ENCODE data around the gene CLIP2. TPM values are rescaled to one million over a fixed set of nuclear protein-coding genes. Genes with fewer than 3 reads are reported as not detected.

The CLIP2 gene
- total RNA-seq, 1 experiment from 2014 or later: 21.6 TPM

- H3K4me1 ChIP-seq (ENCODE audit: insufficient read depth, low read length): no peaks in the 10 kb centered on the region
- no peak overlapping the region for H2BK15ac ChIP-seq (ENCODE audit: low read depth, low read length)
- H3K4ac ChIP-seq (ENCODE audit: low read depth, low read length): no peak overlapping the region
- no peak overlapping the region for H3T11ph ChIP-seq (ENCODE audit: low read length)
- H3K36me3 Mint-ChIP-seq (ENCODE audit: insufficient read depth in 1 of 3, low read depth in 3 of 3): no peaks in the 10 kb centered on the region
- no peaks in the 10 kb centered on the region for H3K79me2 ChIP-seq (ENCODE audit: insufficient read depth, low read length)
- H3K4me2 ChIP-seq (ENCODE audit: insufficient read depth, insufficient read length, low read length): no peak overlapping the region
- WGBS (ENCODE audit: extremely low coverage, insufficient read length, low lambda C conversion rate): no CpG with 5 or more reads among the region's 21 CpGs
- no peak overlapping the region for H3K23ac ChIP-seq (ENCODE audit: insufficient read length, low read depth, low read length)
- H2BK20ac ChIP-seq (ENCODE audit: low read depth, low read length, poor library complexity, severe bottlenecking): no peak overlapping the region
- no peaks in the 10 kb centered on the region for H3K9me3 Mint-ChIP-seq
- H3K27me3 ChIP-seq (ENCODE audit: insufficient read depth, low read length): no peaks in the 10 kb centered on the region
- no peaks in the 10 kb centered on the region for H3K79me1 ChIP-seq (ENCODE audit: insufficient read depth, low read depth, low read length, poor library complexity, severe bottlenecking)
- H3K9me3 ChIP-seq (ENCODE audit: control insufficient read depth, low read depth, low read length): no peaks in the 10 kb centered on the region
- H3K9ac ChIP-seq (ENCODE audit: extremely low read depth, insufficient read length, low read length): no peak overlapping the region
- no peak for DNase-seq
- H3K4me1 Mint-ChIP-seq: peaks cover 0 to 1% of the 10 kb centered on the region in 2 experiments; a peak in 2 of 4 replicates
- no peak overlapping the region for H2AFZ ChIP-seq (ENCODE audit: low read length)
- H4K91ac ChIP-seq (ENCODE audit: insufficient read length, low read depth, low read length): no peak overlapping the region
- no peak overlapping the region for H2AK5ac ChIP-seq (ENCODE audit: insufficient read length, low read length)
- H3K18ac ChIP-seq (ENCODE audit: insufficient read length, low read depth, low read length): no peak overlapping the region
- no peak overlapping the region for H2BK5ac ChIP-seq (ENCODE audit: insufficient read length, low read length)
- no peak overlapping the region for H3K27ac Mint-ChIP-seq
- H2BK120ac ChIP-seq (ENCODE audit: low read depth, low read length, poor library complexity, severe bottlenecking): no peak overlapping the region
- H3K23me2 ChIP-seq (ENCODE audit: insufficient read length, low read depth, low read length, poor library complexity, severe bottlenecking): no peaks in the 10 kb centered on the region
- no peak overlapping the region for H3K56ac ChIP-seq (ENCODE audit: insufficient read length, low read depth, low read length)
- no peak overlapping the region for H4K5ac ChIP-seq (ENCODE audit: insufficient read length, low read depth, low read length)
- TF ChIP-seq, protein P1, sequence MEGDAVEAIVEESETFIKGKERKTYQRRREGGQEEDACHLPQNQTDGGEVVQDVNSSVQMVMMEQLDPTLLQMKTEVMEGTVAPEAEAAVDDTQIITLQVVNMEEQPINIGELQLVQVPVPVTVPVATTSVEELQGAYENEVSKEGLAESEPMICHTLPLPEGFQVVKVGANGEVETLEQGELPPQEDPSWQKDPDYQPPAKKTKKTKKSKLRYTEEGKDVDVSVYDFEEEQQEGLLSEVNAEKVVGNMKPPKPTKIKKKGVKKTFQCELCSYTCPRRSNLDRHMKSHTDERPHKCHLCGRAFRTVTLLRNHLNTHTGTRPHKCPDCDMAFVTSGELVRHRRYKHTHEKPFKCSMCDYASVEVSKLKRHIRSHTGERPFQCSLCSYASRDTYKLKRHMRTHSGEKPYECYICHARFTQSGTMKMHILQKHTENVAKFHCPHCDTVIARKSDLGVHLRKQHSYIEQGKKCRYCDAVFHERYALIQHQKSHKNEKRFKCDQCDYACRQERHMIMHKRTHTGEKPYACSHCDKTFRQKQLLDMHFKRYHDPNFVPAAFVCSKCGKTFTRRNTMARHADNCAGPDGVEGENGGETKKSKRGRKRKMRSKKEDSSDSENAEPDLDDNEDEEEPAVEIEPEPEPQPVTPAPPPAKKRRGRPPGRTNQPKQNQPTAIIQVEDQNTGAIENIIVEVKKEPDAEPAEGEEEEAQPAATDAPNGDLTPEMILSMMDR (conservative IDR thresholded peaks at IDR 0.05): no peak
- H3K14ac ChIP-seq (ENCODE audit: insufficient read depth, low read length): no peak overlapping the region
- no peak overlapping the region for H4K8ac ChIP-seq (replicated peaks; ENCODE audit: insufficient read length, low read depth, low read length)
- H3K27ac ChIP-seq (ENCODE audit: insufficient read length, low read depth, low read length): no peak overlapping the region
- no peaks in the 10 kb centered on the region for H4K20me1 ChIP-seq (ENCODE audit: control insufficient read depth, insufficient read depth, insufficient read length)
- H2BK12ac ChIP-seq (ENCODE audit: insufficient read length, low read depth, low read length): no peak overlapping the region
- H3K4me3 Mint-ChIP-seq: no peak overlapping the region
- no peaks in the 10 kb centered on the region for H3K27me3 Mint-ChIP-seq (ENCODE audit: low read depth)
Observed at GRCh38 chr7:74263399-74264120, 25.6 kb upstream of the CLIP2 start.

All from H9 (cell line).